Cardiac ventricle fibroblast (primary cell): ENCODE measurements around the gene ACSBG1. TPM values are rescaled to one million over a fixed set of nuclear protein-coding genes. Genes with fewer than 3 reads are reported as not detected.

ENCODE experiments used
- total RNA-seq: library from RNA; depleted of rRNA; stranded (reverse); fragments of >200 nt; gene quantifications from 2 replicates; pipeline ENCODE4 v1.2.3, GENCODE V29; 2015

Gene ACSBG1, protein sequence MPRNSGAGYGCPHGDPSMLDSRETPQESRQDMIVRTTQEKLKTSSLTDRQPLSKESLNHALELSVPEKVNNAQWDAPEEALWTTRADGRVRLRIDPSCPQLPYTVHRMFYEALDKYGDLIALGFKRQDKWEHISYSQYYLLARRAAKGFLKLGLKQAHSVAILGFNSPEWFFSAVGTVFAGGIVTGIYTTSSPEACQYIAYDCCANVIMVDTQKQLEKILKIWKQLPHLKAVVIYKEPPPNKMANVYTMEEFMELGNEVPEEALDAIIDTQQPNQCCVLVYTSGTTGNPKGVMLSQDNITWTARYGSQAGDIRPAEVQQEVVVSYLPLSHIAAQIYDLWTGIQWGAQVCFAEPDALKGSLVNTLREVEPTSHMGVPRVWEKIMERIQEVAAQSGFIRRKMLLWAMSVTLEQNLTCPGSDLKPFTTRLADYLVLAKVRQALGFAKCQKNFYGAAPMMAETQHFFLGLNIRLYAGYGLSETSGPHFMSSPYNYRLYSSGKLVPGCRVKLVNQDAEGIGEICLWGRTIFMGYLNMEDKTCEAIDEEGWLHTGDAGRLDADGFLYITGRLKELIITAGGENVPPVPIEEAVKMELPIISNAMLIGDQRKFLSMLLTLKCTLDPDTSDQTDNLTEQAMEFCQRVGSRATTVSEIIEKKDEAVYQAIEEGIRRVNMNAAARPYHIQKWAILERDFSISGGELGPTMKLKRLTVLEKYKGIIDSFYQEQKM
- total RNA-seq = not detected in 2 replicates

DNA sequence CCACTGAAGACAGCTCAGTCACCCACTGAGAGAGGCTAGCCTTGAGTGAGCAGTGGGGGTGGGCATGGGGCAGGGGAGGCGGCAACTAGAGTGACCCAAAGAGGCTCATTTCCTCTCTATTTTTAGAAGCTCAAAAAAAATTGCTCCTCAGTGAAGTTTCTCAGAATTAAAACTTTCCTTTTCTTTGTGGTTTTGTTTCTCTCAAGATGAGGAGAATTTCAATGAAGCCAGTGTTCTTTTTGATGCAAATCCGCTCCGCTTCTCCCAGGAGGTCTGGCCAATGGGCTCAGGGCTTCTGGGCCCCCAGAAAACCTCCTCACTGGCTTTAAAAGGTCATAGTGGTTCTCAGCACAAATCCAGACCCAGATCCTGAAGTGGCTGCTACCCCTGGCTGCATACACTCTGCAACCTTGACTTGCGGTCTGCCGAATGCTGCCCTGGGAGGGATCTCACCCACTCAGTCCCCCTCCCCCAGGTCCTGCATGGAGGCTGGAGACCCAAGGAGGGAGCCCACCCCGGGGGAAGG is at the start of gene ACSBG1:
Gene ACSBG1 (minus strand): TSS at position 51 of the 526 bp plus-strand sequence. CDS start 64 bp downstream, outside the sequence.

DNA sequence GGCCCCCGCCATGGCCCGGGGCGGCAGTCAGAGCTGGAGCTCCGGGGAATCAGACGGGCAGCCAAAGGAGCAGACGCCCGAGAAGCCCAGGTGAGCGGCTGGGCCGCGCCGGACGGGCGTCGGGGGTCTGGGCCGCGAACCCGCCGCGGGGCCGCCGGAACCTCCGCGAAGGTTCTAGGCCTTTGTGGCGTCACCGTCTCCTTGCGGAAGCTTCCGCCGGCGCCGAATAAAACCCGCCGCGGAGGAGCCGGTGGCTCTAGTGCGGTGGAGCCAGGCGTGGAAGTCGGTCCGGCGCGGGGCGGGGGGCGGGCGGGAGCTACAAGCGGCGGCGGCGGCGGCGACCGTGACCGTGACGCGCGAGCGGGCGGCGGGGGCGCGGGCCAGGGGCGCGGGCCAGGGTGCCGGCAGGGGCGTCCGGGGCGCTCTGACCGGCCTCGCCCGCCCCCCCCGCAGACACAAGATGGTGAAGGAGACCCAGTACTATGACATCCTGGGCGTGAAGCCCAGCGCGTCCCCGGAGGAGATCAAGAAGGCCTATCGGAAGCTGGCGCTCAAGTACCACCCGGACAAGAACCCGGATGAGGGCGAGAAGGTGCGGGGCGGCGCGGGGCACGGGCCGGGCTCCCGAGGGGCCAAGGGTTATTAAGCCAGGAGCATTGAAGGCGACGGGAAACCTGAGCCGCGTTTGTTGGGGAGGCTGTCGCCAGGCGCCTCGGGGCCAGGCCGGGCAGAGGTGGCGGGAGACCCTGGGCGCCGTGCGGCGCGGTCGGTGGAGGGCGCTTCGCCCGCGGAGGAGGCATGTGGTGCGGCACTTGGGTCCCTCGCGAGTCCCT is 30.2 kb upstream of the ACSBG1 start, which contains the start of gene DNAJA4:
Gene DNAJA4 (plus strand): TSS at position 259 of the 833 bp plus-strand sequence. CDS start 202 bp downstream, at position 461.

DNA sequence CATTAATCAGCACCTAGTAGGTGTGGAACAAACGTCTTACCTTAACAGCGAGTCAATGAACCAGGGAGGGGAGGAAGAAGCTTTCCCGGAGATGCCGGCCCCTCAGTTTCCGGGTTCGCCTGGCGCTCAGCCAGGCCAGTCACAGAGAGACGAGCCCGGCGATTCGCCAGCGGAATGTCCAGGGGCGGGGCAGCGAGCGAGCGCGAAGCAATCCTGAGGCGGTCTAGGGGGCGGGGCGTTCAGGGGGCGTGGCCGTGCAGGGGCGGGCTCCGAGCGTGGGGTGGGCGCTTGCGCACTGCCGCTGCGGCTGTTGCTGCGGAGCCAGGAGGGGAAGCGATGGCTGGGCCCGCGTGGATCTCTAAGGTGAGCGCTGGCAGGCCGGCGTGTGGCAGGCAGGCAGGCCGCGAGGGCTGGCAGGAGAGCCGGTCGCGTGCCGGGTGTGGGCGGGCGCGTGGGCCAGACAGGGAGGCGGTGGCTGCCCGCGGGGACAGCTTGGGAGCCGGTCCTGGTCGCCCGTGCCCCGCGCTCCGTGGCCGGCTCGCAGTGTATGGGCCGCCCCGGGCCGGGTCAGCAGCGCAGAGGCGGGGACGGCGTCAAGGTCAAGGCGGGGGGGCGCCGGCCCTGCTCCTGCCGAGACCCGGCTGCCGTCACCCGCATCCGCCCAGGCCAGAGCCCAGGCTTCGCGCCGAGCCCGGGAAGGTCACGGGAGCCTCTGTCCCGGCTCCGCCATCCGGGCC is 85.1 kb downstream of the ACSBG1 start, which contains the start of gene IDH3A:
Gene IDH3A (plus strand): TSS at position 295 of the 737 bp plus-strand sequence. CDS start 42 bp downstream, at position 337.

DNA sequence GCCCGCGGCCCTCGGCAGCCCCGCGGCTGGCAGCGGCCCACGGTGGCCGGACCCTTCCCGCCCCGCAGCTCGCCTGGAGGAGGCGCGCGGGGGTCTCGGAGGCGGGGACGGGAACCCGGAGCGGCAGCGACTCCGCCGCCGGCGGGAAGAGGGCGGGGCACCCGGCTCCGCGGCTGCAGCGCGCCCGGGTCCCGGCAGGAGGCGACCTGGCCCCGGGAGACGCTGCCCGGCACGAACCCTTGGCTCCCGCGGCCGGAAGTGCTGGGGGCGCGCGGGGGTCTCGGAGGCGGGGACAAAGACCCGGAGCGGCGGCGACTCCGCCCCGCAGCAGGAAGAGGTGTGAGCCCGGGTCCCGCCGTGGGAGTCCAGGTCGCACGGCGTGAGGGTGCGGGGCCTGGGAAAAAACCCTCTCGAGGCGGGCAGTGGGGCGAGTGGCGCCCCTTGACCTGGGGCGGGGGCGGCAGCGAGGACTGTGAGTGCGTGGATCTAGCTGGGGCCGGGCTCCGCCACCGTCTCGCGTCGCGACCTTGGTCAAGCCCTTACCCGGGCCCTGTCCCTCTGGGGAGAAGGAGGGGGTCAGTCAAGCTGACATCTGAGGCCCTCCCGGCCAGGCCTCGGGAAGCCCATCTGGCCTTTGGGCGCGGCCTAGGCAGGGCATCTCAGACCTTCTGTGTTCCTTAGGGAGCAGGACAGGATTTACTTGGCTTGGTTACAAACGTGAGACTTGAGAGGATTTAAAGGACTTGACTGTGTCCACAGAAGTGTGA is 102.9 kb downstream of the ACSBG1 start, which contains the start of gene CIB2:
Gene CIB2 (minus strand): TSS at position 151 of the 767 bp plus-strand sequence. CDS start 230 bp downstream, outside the sequence.

Other genes starting within 250 kb of the ACSBG1 start
- 43.5 and 49.3 TPM in 2 replicates for gene TBC1D2B, start 156.9 kb downstream of the ACSBG1 start, total RNA-seq
- gene SH2D7, start 142.0 kb downstream of the ACSBG1 start, total RNA-seq = not detected in 2 replicates
- 4.7 and 4.9 TPM in 2 replicates for gene CIB2, start 103.1 kb downstream of the ACSBG1 start, total RNA-seq
- 30.3 and 35.9 TPM in 2 replicates for gene IDH3A, start 85.2 kb downstream of the ACSBG1 start, total RNA-seq
- gene DNAJA4, start 30.0 kb upstream of the ACSBG1 start, total RNA-seq = 2.9 and 3.9 TPM in 2 replicates
- gene SKIC8, start 65.0 kb upstream of the ACSBG1 start, total RNA-seq = 50.4 and 59.5 TPM in 2 replicates
- not detected in 2 replicates for gene CRABP1, start 105.8 kb upstream of the ACSBG1 start, total RNA-seq
- 19.6 and 42.6 TPM in 2 replicates for gene IREB2, start 203.7 kb upstream of the ACSBG1 start, total RNA-seq